22Rv1 (cell line): ENCODE data around the gene SURF6.

Experiments
- ZFX ChIP-seq: fragments of 450-650 bp; IDR thresholded peaks from 2 replicates; pipeline ENCODE4 v1.6.1; 2017; ENCODE audit warnings: antibody characterized with exemption, borderline replicate concordance
- TF ChIP-seq, protein P1 (sequence below): fragments of 450-650 bp; IDR thresholded peaks from 2 replicates; pipeline ENCODE4 v1.5.1; 2017; ENCODE audit warnings: mild to moderate bottlenecking

- TF ChIP-seq, protein P1, sequence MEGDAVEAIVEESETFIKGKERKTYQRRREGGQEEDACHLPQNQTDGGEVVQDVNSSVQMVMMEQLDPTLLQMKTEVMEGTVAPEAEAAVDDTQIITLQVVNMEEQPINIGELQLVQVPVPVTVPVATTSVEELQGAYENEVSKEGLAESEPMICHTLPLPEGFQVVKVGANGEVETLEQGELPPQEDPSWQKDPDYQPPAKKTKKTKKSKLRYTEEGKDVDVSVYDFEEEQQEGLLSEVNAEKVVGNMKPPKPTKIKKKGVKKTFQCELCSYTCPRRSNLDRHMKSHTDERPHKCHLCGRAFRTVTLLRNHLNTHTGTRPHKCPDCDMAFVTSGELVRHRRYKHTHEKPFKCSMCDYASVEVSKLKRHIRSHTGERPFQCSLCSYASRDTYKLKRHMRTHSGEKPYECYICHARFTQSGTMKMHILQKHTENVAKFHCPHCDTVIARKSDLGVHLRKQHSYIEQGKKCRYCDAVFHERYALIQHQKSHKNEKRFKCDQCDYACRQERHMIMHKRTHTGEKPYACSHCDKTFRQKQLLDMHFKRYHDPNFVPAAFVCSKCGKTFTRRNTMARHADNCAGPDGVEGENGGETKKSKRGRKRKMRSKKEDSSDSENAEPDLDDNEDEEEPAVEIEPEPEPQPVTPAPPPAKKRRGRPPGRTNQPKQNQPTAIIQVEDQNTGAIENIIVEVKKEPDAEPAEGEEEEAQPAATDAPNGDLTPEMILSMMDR = no peak
- no peak for TF ChIP-seq ZFX
Measured at GRCh38 chr9:133369422-133369821, 33.4 kb upstream of the SURF6 start.
